ENCODE measurements around the gene HDGF.
"Not testable (repeated sequence)": the region's sequence is repeated elsewhere in the genome, so short reads cannot be mapped to it uniquely, and the experiment has no call there.

HDGF gene

DNA sequence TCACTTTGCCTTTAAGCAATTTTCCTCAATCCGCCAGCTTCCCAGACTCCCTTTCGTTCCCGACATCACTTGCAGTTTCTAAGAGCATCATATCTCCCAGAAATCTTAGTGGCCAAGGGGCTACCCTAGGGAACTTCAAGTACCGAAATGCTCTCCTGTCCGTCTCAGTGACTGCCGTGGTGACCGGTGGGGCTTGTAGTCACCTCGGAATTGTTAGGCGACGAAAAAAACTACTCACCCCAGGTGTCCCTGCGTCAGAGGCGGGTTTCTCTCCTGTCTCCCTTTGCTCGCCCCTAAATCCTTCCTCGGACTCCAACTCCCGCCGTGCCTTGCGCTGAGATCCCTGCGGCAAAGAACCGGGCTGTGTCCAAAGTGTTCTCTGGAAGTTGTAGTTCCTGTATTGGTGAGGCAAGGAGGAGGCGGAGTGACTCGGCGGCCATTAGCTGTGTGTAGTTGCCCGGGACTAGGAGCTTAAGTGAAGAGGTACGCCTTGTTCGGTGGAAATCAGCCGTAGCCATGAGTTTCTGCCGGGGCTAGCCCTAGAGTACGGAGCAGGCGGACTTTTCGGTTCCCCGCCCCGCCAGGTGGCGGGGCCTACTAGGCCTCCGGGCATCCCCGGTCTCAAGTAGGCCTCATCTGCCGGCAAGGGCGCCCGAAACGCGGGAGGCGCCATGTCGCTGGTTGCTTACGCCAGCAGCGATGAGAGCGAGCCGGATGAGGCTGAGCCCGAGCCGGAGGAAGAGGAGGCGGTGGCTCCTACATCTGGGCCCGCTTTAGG is 15.8 kb upstream of the HDGF start, which contains the start of gene PRCC:
TSS of gene PRCC (plus strand) at position 435 of the 778 bp plus-strand sequence. CDS start at position 672, 237 bp downstream.
- DNase-seq (ENCODE audit: low read depth), result peak; percentile 95

DNA sequence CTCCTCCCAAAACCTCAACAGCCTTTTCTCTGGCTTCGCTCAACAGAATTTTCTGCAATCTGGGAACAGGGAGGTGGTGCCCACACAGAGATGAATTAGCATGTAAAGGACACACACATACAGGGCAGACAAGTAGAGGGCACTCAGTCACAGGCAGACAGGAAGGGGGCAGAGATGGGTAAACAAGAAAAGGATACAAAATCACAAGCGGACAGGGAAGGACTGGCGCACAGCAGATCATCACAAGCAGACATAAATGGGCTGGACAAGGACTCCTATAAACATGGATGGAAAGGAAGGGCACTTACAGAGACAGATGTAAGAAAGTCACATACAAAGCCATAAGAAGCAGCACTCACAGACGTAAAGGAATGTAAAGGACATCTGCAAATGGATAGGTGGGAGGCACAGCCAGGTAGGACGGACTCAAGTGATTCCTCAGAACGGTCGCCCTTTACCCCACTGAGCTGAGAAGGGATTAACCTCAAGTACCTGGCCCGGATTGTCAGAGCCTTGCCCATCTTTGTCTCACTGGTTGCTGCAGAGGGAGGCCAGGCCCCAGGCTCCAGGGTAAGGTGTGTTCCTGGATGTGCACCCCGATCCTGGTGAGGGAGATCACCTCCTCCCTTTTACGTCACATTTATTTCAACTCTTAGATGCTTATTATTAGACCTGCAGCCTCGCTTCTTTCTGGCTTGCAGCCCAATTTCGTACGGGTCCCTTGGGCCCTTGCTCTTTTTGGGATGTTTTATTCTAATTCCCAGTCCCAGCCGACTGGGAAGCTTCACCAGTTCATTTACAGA is 15.0 kb upstream of the HDGF start:
- DNase-seq (ENCODE audit: low read depth), result no peak

DNA sequence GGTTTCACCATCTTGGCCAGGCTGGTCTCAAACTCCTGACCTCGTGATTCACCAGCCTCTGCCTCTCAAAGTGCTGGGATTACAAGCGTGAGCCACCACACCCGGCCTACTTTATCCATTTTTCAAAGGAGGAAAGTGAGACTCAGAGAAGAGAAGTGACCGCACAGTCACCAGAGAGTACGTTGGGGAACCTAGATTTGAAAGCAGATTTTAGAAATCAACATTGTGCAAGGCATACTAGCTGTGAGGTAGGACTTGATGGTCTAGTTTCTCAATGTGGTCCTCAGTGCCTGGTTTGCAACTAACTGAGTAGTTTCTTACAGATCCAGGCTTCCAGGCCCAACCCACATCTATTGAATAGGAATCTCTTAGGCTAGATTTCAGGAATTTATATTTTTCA is 14.2 kb upstream of the HDGF start:
- DNase-seq (ENCODE audit: low read depth), result no peak

DNA sequence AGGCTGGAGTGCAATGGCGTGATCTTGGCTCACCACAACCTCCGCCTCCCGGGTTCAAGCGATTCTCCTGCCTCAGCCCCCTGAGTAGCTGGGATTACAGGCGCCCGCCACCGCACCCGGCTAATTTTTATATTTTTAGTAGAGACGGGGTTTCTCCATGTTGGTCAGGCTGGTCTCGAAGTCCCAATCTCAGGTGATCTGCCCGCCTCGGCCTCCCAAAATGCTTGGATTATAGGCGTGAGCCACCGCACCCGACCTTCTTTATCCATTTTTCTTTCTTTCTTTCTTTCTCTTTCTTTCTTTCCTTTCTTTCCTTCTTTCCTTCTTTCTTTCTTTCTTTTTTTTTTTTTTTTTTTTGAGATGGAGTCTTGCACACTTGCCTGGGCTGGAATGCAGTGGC is 13.7 kb upstream of the HDGF start:
- DNase-seq (ENCODE audit: low read depth), result not testable (repeated sequence)

DNA sequence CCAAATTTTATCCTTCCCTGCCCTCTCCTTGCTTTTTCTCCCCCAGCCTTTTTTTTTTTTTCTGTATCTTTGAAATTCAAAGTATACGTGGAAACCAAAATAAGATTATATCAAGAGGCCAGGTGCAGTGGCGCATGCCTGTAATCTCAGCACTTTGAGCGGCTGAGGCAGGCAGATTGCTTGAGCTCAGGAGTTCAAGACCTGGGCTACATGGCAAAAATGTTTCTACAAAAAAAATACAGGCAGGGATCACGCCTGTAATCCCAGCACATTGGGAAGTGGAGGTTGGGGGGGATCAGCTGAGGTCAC is 9.3 kb upstream of the HDGF start:
- DNase-seq (ENCODE audit: low read depth), result no peak

DNA sequence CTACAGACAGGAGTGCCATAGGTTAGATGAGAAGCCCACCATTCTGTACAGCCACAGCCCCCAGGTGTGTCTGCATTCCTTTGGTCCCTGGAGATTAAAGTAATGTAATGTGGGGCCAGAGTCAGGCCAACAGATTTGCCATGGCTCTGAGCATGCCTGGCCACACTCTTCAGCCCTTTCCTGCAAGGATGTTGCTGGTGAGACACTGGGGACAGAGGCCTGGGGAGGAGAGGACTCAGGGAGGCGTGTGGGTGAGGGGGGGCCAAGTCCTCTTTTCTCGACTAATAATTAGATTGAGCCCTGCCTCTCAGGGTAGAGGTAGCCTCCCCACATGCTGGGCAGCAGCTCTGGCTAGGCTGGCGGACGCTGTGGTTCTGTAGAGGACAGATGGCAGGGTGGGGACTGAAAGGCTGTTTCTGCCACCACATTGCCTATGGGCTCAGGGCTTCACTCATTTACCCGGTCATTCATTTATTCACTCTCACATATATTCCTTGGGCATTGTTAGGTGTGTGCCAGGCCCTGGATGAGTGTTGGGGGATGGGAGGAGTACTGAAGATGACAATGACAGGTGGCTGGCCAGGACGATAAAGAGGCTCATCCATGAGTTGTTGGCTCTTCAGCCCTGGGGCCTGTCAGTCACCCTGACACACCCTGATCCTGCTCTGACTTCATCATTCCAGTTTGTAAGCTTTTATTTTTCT is 8.8 kb upstream of the HDGF start:
- no peak for DNase-seq (ENCODE audit: low read depth)

DNA sequence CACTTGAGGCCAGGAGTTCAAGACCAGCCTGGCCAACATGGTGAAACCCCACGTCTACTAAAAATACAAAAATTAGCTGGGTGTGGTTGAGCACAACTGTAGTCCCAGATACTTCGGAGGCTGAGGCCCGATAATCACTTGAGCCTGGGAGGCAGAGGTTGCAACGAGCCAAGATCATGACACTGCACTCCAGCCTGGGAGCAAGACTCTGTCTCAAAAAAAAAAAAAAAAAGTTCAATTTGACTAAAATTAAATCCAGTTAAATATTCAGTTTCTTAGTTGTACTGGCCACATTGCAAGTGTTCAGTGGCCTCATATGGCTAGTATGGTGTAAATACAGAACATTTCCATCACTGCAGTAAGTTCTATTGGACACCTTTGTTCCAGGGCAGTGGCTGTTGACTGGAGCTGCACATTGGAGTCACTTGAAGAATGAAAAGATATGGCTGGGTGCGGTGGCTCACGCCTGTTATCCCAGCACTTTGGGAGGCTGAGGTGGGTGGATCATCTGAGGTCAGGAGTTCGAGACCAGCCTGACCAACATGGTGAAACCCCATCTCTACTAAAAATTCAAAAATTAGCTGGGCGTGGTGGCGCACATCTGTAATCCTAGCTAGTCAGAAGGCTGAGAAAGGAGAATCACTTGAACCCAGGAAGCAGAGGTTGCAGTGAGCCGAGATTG is 6.2 kb upstream of the HDGF start:
- not testable (repeated sequence) for DNase-seq (ENCODE audit: low read depth)

DNA sequence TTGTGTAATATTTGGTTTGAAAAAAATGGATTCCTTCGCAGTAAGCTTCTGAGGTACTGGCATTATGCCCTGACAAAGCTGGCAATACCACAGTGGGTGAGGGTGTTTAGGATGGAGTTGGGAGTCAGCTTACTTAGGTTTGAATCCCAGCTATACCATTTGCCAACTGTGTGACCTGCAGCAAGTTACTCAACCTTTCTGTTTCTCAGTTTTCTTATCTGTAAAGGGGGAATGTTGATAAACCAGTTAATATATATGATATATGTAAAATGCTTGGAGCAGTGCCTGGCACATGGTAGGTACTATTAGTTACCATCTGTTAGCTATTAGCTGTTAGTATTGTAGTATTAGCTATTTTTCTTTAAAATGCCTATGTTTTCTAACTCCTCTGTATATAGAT is 4.9 kb upstream of the HDGF start:
- no peak for DNase-seq (ENCODE audit: low read depth)

DNA sequence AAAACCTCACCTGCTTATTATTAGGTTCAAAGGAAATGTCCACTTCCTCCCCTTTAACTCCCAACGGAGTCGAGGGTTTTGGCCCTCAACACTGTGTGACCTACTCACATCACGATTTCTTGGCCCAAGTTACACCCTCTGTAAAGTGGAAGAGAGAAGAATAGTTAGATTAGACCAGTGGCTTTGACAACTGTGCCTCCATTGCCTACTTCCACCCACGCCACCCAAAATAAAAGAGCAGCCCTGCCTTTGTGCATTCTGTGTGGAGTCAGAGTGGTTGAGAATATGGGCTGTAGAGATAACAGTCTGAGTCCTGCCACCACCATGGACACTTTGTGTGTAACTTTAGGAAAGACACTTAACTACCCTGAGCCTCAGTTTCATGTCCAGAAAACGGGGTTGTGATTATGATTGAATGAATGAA is 4.1 kb upstream of the HDGF start:
- DNase-seq (ENCODE audit: low read depth), result no peak

DNA sequence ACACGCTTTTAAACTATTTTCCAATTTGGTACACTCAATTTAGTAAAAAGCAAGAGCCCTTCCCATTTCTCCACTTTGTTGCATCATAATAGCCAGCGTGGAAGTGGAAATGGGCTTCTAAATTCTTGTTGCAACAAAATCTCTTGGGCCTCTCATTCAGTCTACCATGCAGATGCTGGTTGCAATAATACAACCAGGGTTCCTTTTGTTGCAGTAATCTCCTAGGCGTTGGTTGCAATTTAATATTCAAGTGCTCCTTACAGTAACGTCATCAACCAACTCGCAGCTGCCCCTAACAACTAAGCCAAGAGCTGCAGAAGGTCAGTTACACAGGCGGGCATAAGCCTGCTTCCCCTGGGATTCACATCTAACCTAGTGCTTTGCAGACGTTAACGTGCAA is 2.7 kb upstream of the HDGF start:
- DNase-seq (ENCODE audit: low read depth), result no peak

DNA sequence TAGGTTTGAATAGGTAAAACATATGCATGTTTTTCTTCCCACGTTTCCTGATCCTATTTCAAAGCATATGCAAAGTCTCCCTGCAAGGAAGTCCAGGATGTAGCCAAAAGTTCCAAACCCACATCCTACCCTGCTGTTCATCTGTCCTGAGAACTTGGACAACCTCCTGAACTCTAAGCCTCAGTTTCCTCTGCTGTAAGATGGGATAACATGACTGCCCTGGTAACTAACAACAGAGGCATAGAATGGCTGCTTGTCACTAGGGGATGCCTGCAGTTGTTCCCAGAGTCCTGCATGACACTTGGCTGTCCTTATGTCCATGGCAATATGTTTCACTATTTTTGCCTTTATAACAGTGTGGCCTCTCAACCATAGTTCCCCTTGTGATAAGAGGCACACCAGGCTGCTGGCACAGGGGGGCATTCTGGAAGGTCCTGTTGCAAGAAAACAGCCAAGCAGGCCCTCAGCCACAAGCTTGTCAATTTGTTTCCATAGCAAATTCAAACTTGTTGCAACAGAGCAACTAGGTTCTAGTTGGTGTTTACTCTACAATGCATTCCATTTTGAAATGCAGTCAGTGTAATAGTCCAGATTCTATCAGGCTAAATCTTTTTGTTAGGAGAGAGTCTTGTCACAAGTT is 1.5 kb upstream of the HDGF start:
- no peak for DNase-seq (ENCODE audit: low read depth)

DNA sequence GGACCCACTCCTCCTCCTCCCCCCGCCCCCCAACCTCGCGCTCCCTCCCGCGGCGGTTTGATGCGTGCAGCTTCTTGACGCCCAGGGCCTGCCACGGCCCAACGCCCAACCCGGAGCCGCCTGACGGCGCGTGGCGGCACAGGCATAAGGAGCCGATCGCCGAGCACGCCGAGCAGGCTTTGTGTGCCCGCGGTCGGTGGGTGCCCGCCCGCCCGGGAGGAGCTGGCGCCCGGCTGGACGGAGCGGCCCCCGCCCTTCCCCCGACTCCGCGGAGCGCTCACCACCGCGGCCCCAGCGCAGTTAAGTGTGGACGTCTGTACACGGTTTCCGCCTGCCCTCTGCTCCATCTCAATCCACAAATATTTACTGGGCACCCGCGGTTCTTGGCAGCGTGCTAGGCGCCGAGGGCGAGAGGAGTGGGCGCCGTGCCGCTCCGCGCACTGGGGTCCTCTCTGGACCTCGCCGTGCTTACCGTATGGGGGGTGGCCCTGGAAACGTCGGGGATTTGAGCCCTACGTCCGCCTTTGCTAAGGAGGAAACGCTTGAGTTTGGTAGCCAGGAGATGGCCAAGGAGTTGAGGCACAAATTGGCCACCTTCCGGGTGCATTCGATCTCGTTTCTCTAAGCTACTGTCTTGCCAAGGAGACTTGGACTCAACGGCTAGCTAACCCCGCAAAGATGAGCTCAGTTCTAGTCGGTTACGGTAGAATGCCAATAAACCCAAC is 444 bp upstream of the HDGF start:
- DNase-seq (ENCODE audit: low read depth), result peak; percentile 98

DNA sequence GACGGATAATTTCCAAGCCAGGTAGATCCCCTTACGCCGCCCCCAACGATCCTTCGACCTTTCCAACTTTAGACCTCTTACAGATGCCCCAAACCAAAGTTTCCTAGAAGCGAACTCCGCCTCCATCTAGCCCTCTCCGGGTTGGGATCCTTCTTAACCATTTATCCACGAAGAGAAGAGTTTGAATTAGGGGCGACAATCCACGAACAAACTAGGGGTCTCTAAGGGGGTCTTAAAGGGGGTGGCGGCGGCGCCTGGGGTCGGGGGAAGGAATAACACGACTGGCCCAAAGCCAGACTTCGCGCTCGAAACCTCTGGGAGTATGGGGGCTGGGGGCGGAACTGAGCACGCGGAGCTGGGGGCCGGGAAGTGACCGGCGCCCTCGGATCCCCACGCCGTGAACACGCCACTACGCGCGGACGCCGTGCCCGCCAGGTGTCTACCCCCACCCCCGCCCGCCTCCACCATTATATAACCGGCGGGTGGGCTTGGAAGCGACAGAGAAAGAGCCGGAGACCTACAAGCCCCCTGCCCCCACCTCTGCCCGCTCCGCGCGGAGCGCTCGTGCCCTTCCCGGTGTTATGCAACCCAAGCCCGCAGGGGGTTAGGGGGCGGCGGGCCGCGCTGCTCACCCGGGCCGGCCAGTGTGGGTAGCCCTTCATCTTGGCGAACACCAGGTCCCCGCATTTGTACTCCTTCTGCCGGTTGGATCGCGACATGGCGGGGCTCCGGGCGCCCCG is 594 bp downstream of the HDGF start:
- no peak for DNase-seq (ENCODE audit: low read depth)

DNA sequence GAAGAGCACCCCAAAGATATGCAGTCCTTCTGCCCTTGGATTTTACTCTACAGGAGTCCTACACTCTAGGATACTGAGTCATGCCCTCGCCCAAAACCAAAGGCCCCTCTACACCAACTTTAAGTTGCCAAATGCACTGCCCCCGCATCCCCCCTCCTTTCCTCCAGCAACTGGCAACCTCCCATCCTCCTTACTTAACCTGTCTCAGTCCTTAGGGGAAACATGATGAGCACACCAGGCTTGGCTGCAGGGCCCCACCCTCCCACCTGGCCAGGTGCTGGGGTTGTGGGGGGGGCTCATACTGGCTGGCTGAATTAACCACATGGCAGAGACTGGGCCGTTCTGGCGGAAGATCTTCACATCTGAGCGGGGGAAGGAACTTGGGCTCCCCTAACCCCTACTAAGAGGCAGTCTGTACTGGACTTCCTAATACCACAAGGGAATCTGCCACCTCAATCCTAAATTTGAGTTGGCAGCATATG is 1.2 kb downstream of the HDGF start:
- DNase-seq (ENCODE audit: low read depth), result no peak

DNA sequence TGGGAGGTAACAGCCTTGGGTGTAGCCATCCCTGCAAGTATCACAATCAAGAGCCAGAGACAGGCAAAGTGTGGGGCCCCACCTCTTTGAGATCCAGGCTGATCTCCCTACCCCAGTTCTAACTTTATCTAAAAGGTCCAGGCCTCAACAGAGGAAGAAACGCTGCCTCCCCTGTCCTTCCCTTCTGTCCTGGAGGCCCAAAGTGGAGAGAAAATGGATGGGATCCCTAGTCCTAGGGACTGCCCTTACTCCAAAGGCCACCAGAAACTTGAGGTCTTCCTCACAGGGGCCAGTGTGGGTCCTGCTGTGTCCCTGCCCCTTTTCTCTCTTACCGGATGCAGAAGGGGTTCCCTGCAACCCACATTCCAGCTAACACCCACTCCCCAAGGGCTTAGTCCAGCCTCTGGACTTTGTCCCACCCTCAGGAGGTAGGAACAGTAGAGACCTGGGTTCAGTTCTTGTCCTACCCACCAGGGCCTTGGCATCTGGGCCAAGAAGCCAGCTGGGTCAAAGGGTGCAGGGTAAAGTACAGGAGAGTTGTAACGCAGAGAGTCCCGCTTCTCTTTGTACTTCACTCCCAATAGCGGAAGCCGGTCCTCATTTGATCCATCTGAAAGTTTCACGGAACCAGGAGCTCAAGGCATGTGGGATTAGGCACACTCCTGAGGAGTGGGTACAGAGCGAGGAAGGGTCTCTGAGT is 1.9 kb downstream of the HDGF start:
- DNase-seq (ENCODE audit: low read depth), result no peak

DNA sequence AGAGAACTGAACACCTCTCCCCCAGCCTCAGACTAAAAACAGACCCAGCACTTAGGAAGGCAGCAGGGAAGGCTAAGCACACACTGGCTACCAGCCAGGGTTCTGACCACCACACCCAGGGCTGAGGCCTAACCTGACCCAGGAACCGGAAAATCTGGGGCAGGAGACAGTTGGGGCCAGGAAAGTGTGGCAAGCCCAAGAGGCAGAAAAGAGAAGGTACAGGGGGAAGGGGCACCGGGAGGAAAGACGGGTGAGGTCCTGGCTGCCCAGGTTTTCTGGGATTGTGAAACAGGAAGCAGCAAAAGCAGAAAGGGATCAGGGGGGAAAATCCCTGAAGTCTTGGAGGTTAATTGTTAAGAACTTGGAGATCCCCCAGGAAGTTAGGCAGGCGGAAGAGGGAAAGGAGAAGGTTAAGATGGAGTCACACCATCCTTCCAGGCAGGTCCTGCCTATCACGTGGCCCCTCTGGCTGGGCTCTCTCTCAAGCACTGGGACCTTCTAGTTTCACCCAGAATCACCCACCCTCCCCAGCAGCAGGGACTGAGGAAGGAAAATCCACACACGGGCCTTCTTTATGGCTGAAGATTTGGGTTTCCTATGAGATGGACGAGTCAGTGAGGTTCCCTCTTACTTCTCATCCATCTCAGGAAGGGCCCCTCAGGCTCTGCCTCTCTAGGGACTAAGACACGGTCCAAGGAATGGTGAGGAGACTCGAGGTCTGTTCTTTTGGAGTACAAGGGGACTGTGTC is 2.6 kb downstream of the HDGF start:
- no peak for DNase-seq (ENCODE audit: low read depth)

DNA sequence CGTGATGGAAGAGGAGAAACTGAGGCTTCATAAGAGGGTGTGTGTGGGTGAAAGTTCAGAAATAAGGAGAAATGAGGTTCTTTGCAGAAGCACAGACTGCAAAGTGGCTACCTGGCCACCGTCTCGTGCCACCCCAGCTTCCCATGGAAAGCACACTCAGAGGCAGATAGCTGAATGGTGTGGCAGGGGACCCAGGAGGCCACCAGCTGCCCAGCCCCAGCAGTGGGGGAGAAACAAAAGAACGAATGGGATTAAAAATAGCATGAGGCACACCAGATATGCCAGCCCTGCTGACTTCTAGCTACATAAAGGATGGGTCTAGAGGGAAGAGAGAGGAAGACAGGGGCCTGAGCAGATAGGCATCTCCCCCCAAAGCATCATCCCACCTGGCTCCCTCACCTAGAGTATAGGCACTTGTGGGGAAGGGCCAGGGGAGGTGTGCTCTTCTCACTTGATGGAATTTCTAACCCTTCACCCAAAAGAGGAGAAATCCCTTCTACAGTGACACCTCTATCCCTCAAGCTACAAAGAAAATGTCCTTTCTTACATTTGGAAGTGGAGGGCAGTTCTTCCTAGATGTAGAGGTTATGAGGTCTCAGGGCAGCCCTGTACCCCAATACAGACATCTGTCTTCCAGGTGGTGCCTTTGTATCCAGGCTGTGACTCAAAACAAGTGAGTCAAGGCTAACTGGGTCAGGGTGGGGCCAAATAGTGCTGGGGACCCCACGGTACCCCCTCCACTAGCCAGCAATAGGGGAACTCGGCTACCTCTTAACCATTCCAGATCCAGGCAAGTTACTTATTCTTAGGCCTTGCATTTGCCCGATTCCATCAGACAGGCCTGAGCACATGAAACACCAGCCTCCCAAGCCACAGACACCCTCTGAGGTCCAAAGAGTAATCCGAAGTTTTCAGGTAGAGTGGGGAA is 3.5 kb downstream of the HDGF start:
- no peak for DNase-seq (ENCODE audit: low read depth)

All from activated T-cell treated with anti-CD3 and anti-CD28 coated beads for 24 hours (primary cell).